Lung (tissue), 12 donors: ENCODE data around the gene VSIG10L2. TPM values are rescaled to one million over a fixed set of nuclear protein-coding genes. Genes with fewer than 3 reads are reported as not detected.

Experiments
- ATAC-seq: fragments of 200-7000 bp; cut with Tn5 transposase; one replicate; pipeline ENCODE4 v1.9.1; 2020; ENCODE audit warnings: moderate number of reproducible peaks; ENCODE audit not compliant: insufficient read depth, low FRiP score
- DNase-seq, 3 donors: peaks; one replicate each; pipeline ENCODE4 v3.0.0-alpha.2; 2013 to 2017
- H3K27ac ChIP-seq, 2 donors: one replicate each; pipeline ENCODE4 v1.5.1; 2013; ENCODE audit warnings: mild to moderate bottlenecking in 2 of 2, moderate library complexity in 2 of 2, control low read depth in 1 of 2, inconsistent platforms in 1 of 2, low read depth in 1 of 2, low read length in 1 of 2
- H3K27me3 ChIP-seq, 3 donors: one replicate each; pipeline ENCODE4 v1.5.1; 2013; ENCODE audit warnings: low read length in 2 of 3; ENCODE audit not compliant: control insufficient read depth in 3 of 3, insufficient read depth in 3 of 3
- H3K36me3 ChIP-seq, 4 donors: one replicate each; pipeline ENCODE4 v1.5.1; 2013; ENCODE audit warnings: low read length in 4 of 4, mild to moderate bottlenecking in 1 of 4, moderate library complexity in 1 of 4; ENCODE audit not compliant: control insufficient read depth in 4 of 4, insufficient read depth in 4 of 4
- H3K4me1 ChIP-seq, 5 donors: one replicate each; pipeline ENCODE4 v1.5.1; 2013; ENCODE audit warnings: low read length in 5 of 5, mild to moderate bottlenecking in 2 of 5, moderate library complexity in 1 of 5; ENCODE audit not compliant: control insufficient read depth in 5 of 5, insufficient read depth in 5 of 5
- H3K4me3 ChIP-seq: one replicate; pipeline ENCODE4 v1.5.1; 2013; ENCODE audit warnings: mild to moderate bottlenecking, control low read depth, moderate library complexity
- H3K9ac ChIP-seq, 2 donors: one replicate each; pipeline ENCODE4 v1.5.1; 2013; ENCODE audit warnings: low read length in 2 of 2, control low read depth in 1 of 2; ENCODE audit not compliant: insufficient read depth in 1 of 2
- H3K9me3 ChIP-seq, 4 donors: one replicate each; pipeline ENCODE4 v1.5.1; 2013; ENCODE audit warnings: low read length in 3 of 4, mild to moderate bottlenecking in 1 of 4, moderate library complexity in 1 of 4; ENCODE audit not compliant: control insufficient read depth in 4 of 4, insufficient read depth in 3 of 4
- CTCF ChIP-seq: IDR thresholded peaks from 2 replicates; pipeline ENCODE4 v1.5.1; 2012; ENCODE audit warnings: mild to moderate bottlenecking; ENCODE audit errors: control extremely low read depth, extremely low read depth
- WGBS, 2 donors: extraction: QIAGEN DNeasy Blood & Tissue Kit; methylation state at CpG; one replicate each; pipeline ENCODE4 v1.1.7; 2013; 5-methylcytosine and 5-hydroxymethylcytosine counted together
- polyA plus RNA-seq, 2 donors: library from polyadenylated mRNA; stranded (reverse); fragments of 200-250 nt; gene quantifications; one replicate each; pipeline ENCODE4 v1.2.1, GENCODE V29; 2013
- total RNA-seq, 2 donors: library from RNA; depleted of rRNA in 1 of 2; stranded (reverse); fragments of >200 nt in 1 of 2; gene quantifications; one replicate each; pipeline ENCODE4 v1.2.1, GENCODE V29; 2014 to 2021
- donor health status: control.
- donor health status: control.
- donor health status: Bipolar disorder and iron deficiency.
- donor health status: healthy.
- donor health status: DM: yes; HTN: yes; CAD: no.

Gene VSIG10L2
- total and polyA plus RNA-seq, 4 donors: 0.18 to 0.43 (median 0.30) TPM

GRCh38 chr11:125976156-125976555, 30.3 kb downstream of the VSIG10L2 start:
- Histone ChIP-seq H3K4me1 (peaks cover 0 to 13% (median 0%) of the 10 kb centered on the region in 5 donors), H3K9me3 (no peaks in the 10 kb centered on the region), H3K9ac (no peak overlapping the region), H3K27ac (no peak overlapping the region), H3K27me3 (no peaks in the 10 kb centered on the region), H3K36me3 (peaks cover 0 to 3% (median 0%) of the 10 kb centered on the region in 4 donors), H3K4me3 (no peak overlapping the region)
- no peak for TF ChIP-seq CTCF
- no peak for DNase-seq
- ATAC-seq: no peak

GRCh38 chr11:125977333-125977732, 31.5 kb downstream of the VSIG10L2 start:
- no peak for ATAC-seq
- 92 to 94% methylated on average over 3 of the region's 3 CpGs for WGBS, 2 donors
- no peak for DNase-seq
- Histone ChIP-seq H3K4me3 (no peak overlapping the region), H3K27me3 (peaks cover 0 to 2% (median 0%) of the 10 kb centered on the region in 3 donors), H3K36me3 (peaks cover 0 to 3% (median 0%) of the 10 kb centered on the region in 4 donors), H3K9me3 (no peaks in the 10 kb centered on the region), H3K27ac (no peak overlapping the region), H3K4me1 (peaks cover 0 to 10% (median 0%) of the 10 kb centered on the region in 5 donors), H3K9ac (no peak overlapping the region)
- no peak for TF ChIP-seq CTCF

- Histone ChIP-seq H3K9ac (no peak overlapping the region), H3K36me3 (peaks cover 0 to 3% (median 2%) of the 10 kb centered on the region in 4 donors), H3K9me3 (no peaks in the 10 kb centered on the region), H3K4me3 (no peak overlapping the region), H3K4me1 (peaks cover 0 to 10% (median 0%) of the 10 kb centered on the region in 5 donors), H3K27me3 (peaks cover 0 to 2% (median 0%) of the 10 kb centered on the region in 3 donors), H3K27ac (no peak overlapping the region)
- TF ChIP-seq CTCF: no peak
- ATAC-seq (no peak), DNase-seq (no peak)
- 57 to 69% methylated on average over 6 of the region's 6 CpGs for WGBS, 2 donors
Measured at GRCh38 chr11:125978181-125978716, 32.4 kb downstream of the VSIG10L2 start.
